ENCODE results near the gene SPATC1L. TPM values are rescaled to one million over a fixed set of nuclear protein-coding genes. Genes with fewer than 3 reads are reported as not detected.

The SPATC1L gene
- total and polyA plus RNA-seq, 2 of the 8 experiments (the other 6 are each of a cell fraction or from before 2014, with no cell fraction given): 24.9 to 50.0 TPM

DNA sequence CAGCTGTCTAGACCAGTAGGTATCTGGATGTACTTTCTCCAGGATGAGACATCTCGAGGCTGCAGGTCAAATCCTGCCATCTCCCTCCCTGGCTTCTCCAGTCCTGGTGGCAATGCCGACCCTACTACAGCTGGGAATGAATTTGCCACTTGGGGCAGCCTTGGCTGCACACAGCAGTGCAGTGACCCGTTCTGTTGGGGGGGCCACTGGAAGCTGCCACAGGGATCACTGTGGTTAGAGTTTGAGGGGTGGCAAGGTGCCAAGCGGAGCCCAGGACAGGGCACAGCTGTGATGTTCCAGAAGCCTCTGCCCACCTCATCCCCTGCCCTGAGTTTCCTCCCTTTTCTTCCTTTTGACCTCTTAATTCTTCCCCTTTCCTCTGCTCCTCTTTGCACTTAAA lies 69.3 kb downstream of the SPATC1L start:
- H3K9me3 ChIP-seq (ENCODE audit: insufficient read depth in 2 of 2, low read depth in 1 of 2, low read length in 1 of 2): peaks cover 0 to 4% of the 10 kb centered on the region in 2 experiments; a peak in 2 of 4 replicates
- no peak overlapping the region for H3K27ac ChIP-seq (ENCODE audit: low read depth, low read length)
- no peak overlapping the region for H2BK15ac ChIP-seq (ENCODE audit: low read length)
- H3K9ac ChIP-seq (replicated peaks in 1 of 4; ENCODE audit: extremely low read depth in 1 of 4, low read depth in 3 of 4, low read length in 3 of 4): no peak overlapping the region
- H4K8ac ChIP-seq (ENCODE audit: extremely low read depth, insufficient read depth, low read length): no peak overlapping the region
- H2AK5ac ChIP-seq (ENCODE audit: low read depth, low read length): no peak overlapping the region
- H3K23ac ChIP-seq (ENCODE audit: insufficient read length): no peak overlapping the region
- no peak overlapping the region for H3K18ac ChIP-seq (ENCODE audit: extremely low read depth, low read length)
- no peak overlapping the region for H3K4ac ChIP-seq (replicated peaks; ENCODE audit: insufficient read length, low read depth, low read length)
- peaks cover 0 to 6% of the 10 kb centered on the region in 2 experiments for H4K20me1 ChIP-seq (replicated peaks in 1 of 2; ENCODE audit: control insufficient read depth in 1 of 2, insufficient read depth in 2 of 2, low read length in 2 of 2)
- no peak overlapping the region for H4K91ac ChIP-seq (replicated peaks; ENCODE audit: insufficient read length, low read length)
- H3K27me3 ChIP-seq (replicated peaks in 1 of 4; ENCODE audit: control insufficient read depth in 3 of 4, extremely low read depth in 1 of 4, insufficient read depth in 3 of 4, low read length in 3 of 4): no peaks in the 10 kb centered on the region
- H2BK12ac ChIP-seq (ENCODE audit: low read depth, low read length): no peak overlapping the region
- H2BK20ac ChIP-seq (ENCODE audit: low read length): no peak overlapping the region
- ChIA-PET CTCF (ENCODE audit: partially characterized antibody) (interaction anchor here (0.8 kb wide), 1 partner anchor 120 kb away, joined by 3 read pairs; no protein-coding TSS in a partner anchor), POLR2A (ENCODE audit: partially characterized antibody) (no interaction called here)
- no peak overlapping the region for H4K5ac ChIP-seq (ENCODE audit: insufficient read length, low read depth, low read length)
- peaks cover 0 to 28% (median 2%) of the 10 kb centered on the region in 4 experiments; a peak in 5 of 8 replicates for H3K36me3 ChIP-seq (ENCODE audit: control insufficient read depth in 2 of 4, insufficient read depth in 4 of 4, low read length in 3 of 4)
- DNase-seq (ENCODE audit: low read depth in 1 of 2, low spot score in 2 of 2) (no peak), FAIRE-seq (no peak)
- no peak overlapping the region for H3K4me2 ChIP-seq (ENCODE audit: insufficient read depth in 1 of 2, low read depth in 2 of 2, low read length in 2 of 2)
- 87% methylated on average over 4 of the region's 4 CpGs; no CpG with 5 or more reads in 1 of the 2 experiments for WGBS, 2 experiments (ENCODE audit: extremely low coverage in 1 of 2, insufficient coverage in 1 of 2, insufficient read length in 1 of 2, insufficient replicate concordance in 2 of 2, low coverage in 1 of 2, low lambda C conversion rate in 2 of 2, missing lambda C conversion rate in 1 of 2)
- H3K79me1 ChIP-seq (ENCODE audit: low read depth, low read length): no peaks in the 10 kb centered on the region
- H3K14ac ChIP-seq (ENCODE audit: insufficient read length): no peak overlapping the region
- no peak overlapping the region for H2BK5ac ChIP-seq (ENCODE audit: low read depth, low read length)
- H3K23me2 ChIP-seq (ENCODE audit: low read depth, low read length): no peaks in the 10 kb centered on the region
- H2BK120ac ChIP-seq (replicated peaks; ENCODE audit: low read depth, low read length): no peak overlapping the region
- peaks cover 0 to 2% (median under 1%) of the 10 kb centered on the region in 4 experiments; a peak in 1 of 7 replicates for H3K4me1 ChIP-seq (replicated peaks in 1 of 4; ENCODE audit: control insufficient read depth in 3 of 4, insufficient read depth in 4 of 4, low read length in 3 of 4)
- no peak overlapping the region for H3K4me3 ChIP-seq (ENCODE audit: extremely low read depth in 1 of 4, insufficient read depth in 2 of 4, low read depth in 3 of 4, low read length in 4 of 4)
- TF ChIP-seq RXRA (IDR thresholded peaks at IDR 0.05; ENCODE audit: insufficient read depth, low read depth, low read length): no peak
- TF ChIP-seq SUZ12 (IDR thresholded peaks at IDR 0.05; ENCODE audit: low read length): no peak
- no peak overlapping the region for H3K56ac ChIP-seq (replicated peaks; ENCODE audit: insufficient read length, low read depth, low read length)
- no peak overlapping the region for H2AFZ ChIP-seq (ENCODE audit: low read length)
- H3K79me2 ChIP-seq (ENCODE audit: control insufficient read depth in 1 of 2, insufficient read depth in 2 of 2, low read length in 2 of 2): no peaks in the 10 kb centered on the region
